Stimulated activated CD4-positive, alpha-beta T cell treated with anti-CD3 and anti-CD28 coated beads, Interleukin-15, amount 100 ng/mL, for 1 hour (primary cell): ENCODE measurements around the gene EXOC3.
"Not testable (repeated sequence)": the region's sequence is repeated elsewhere in the genome, so short reads cannot be mapped to it uniquely, and the experiment has no call there.

Experiments used
- DNase-seq, 2 donors: peaks; one replicate each; pipeline ENCODE4 v3.0.0-alpha.2; 2020; ENCODE audit warnings: low read depth in 1 of 2, low spot score in 1 of 2

The EXOC3 gene

DNA sequence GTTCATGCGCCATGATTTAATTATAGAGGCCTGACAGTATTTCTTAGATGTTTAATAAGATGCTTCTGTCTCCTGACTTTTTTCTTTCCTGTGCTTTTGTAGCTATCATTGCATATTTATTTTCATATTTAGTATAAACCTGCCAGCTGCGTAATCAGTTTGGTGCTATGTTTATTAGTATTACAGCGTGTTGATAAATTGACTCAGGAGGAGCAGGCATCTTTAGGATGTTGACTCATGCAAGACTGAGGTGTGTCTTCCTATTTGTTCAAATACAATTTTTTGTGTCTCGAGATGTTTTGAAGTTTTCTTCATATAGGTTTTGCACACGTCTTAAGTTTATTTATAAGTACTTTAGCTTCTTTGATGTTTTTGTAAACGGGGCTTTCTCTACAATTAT, 35.9 kb upstream of the EXOC3 start:
- DNase-seq = no peak

DNA sequence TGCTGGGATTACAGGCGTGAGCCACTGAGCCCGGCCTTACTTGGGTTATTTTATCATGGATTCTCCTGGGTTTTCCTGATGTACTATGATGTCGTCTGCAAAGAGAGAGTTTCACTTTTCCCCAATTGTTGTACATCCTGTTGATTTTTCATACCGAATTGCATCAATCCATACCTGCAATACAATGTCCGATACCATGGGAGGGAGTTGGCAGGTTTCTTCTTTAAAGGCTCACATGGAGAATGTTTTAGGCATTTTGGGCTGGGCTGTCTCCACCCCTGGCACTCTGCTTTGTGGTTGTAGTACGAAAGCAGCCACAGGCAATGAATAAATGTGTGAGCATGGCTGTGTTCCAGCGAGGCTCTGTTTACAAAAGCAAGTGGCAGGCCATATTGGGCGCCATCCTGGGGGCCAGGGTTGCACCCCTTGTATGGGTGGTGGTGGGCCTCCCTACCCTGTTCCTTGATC, 35.1 kb upstream of the EXOC3 start:
- DNase-seq = no peak

DNA sequence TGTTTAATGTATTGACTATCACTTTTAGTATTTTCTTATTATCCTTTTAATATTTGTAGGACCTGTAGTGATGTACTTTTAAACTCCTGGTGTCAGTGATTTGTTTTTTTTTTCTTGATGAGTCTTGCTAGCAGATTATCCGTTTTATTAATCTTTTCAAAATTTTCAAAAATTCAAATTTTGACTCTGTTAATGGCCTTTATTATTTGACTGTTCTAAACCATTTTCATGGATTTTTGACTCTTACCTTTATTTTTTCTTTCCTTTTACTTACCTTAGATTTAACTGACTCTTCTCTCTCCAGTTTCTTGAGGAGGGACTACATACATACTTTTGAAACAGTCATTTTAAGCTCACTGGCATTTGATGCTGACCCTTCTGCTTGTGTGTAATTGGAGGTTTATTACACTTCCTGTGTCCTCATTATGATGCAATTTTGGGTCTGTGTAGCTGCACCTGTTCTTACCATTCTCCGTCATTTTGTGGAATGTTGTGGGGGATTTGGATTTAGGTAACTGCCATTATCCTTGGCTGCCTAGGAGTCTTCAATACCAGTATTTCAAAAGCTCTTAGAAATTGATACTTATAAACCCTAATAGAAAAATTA, 32.0 kb upstream of the EXOC3 start:
- no peak for DNase-seq

DNA sequence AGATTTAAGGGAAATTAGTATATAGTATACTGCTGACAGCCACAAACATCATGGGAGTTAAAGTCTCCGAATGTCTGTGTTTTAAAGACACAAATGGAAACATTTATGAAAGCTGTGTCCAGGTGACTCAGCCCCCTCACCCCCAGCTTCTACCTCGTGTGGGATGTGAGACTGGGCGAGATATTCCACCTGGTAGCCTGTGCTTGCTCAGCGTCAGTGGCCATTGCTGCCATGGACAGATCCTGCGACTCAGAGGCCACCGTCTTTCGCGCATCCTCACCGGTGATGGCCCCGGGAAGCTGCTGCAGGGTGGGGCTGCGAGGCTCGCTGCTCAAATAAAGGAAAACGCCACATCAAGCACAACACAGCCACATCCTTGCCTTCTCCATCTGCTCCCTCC, 31.2 kb upstream of the EXOC3 start:
- no peak for DNase-seq

DNA sequence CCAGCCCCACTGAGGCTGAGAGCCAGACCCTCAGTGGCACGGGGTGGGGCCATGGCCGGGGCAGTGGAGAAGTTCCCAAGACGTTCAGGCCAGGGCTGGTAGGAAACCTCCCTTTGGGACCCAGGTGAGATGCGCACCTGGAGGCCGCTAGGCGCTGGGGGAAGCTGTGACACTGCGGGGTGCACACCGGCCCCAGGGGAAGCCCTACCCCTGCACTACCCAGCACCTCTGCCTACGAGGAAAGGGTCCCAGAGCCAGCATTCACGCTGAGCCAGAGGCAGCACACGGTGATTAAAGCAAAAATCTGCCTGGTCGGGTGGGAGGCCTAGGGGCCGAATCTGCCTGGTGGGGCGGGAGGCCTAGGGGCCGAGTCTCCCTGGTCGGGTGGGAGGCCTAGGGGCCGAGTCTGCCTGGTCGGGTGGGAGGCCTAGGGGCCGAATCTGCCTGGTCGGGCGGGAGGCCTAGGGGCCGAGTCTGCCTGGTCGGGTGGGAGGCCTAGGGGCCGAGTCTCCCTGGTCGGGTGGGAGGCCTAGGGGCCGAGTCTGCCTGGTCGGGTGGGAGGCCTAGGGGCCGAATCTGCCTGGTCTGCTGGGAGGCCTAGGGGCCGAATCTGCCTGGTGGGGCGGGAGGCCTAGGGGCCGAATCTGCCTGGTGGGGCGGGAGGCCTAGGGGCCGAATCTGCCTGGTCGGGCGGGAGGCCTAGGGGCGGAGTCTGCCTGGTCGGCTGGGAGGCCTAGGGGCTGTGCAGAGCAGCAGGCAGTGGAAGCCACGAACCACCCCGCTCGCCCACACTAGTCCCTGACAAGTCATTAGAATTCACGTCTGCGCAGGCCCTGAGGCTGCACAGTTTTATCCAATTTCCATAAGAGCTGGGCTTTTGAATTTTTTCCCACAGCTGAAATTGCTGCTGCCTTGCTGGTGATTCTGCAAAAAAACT, 27.7 kb upstream of the EXOC3 start:
- DNase-seq = not testable (repeated sequence)

DNA sequence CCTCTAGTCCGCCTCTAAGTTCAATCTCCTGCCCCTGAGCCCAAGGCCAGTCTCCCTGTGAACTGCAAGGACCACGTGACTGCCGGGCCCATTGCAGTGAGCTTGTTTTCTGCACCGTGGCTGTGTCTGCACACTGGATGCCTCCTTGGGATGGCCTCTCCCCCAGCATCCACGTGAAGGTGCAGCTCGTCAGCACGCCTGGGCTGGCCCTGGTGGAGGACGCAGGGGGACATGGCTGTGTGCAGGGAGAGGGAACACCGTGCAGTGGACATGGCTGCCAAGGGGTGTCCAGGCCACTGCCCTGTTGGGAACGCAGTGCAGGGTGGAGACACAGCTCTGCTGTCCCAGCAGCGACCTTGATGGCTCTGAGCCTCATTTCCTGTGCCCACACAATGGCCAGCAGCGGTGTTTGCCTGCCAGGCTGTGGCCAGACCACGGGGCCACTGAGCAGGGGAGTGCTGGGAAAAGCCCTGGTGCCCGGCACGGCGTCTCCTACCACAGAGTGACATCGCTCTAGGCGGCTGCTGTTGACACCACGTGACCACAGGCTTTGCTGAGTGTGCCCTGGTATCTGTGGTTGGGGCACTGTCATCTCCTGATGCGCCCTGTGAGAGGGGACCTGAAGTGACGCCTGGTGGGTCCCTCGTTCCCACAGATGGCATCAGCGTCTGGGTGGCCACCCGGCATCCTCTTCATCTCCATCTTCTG, 26.9 kb upstream of the EXOC3 start:
- no peak for DNase-seq

DNA sequence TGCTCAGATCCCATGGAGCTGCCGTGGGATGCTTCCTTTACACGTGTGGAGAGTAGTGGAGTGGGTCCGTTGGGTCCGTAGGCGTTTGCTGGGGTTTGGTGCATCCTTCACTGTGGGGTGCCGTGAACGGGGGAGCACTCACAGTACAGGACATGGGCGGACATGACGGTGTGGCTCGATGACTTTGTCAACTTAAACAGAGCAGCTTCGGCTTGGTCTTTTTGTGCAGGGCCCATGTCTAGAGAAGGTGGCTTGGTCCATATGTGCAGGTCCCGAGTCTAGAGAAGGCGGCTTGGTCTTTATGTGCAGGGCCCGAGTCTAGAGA, 26.4 kb upstream of the EXOC3 start:
- no peak for DNase-seq

DNA sequence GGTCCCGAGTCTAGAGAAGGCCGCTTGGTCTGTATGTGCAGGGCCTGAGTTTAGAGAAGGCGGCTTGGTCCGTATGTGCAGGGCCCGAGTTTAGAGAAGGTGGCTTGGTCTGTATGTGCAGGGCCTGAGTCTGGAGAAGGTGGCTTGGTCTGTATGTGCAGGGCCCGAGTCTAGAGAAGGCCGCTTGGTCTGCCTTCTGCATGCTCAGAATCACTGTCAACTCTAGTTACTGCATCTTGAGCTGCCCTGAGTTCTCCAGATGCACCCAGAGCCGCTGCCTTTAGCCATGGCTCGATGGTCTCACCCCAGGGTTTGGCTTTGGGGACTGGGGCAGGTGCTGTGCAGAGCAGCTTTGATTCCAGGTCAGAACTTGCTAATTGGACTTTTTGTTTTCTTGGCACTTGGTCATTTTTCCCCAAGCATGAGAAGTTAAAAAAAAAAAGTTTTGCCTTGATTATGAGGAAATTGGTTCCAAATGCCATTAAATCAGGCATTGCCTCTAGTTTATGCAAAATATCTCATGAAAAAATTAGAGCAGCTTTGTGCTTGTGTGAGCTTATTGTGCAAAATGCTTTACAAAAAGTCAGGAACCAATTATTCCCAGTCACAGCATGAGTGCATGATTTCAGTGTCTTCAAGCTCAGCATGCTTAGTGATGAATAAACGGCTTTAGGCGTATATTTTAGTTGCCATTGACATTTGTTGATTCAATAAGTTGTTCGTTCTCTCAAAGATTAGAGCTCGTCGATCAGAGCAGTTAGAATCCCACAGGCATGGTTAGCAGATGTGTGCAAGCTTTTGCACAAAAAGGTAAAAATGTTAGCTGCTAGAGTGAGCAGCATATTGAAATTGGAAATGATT, 25.4 kb upstream of the EXOC3 start:
- no peak for DNase-seq

DNA sequence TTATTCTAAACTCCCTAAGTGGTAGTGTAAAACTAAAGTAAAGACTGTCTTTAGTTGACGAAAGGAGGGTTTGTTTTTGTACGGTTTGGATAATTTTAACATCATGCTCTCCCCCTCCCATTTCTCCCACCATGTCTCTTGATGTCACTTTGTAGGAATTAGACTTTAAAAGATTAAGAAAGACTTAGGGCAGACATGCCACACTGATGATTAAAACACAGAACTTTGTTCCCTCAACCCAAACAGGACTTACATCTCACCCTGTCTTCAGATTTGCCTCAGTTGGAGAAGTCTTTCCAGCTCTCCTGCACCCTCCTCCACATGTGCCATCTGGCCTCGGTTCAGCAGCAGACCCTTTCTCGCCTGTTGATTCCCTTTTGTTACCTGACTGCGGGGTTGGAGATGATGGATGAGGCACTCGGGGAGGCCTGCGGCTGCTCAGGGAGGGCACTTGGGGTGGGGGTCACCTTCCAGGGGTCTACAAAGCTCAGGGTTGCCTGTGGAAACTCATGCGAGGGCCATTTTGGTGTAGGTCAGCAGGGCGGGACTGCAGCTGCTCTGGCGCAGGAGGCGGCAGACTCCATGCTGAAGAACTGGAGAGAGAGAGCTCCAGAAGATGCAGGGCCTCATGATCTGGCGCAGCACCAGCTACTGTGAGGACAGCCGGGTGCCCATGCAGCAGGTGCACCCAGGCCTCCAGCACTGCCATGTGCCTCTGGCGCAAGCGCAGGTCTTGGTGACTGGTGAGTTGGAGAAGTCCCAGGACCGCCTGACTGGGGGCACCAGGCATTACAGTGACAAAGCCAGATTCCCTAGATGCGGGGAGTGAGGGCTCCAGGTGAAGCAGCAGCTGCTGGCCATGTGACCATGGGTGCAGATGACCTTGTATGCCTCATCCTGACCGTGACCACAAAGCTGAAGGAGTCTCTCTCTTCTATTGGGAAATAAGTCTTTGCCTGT, 24.5 kb upstream of the EXOC3 start:
- DNase-seq = no peak

DNA sequence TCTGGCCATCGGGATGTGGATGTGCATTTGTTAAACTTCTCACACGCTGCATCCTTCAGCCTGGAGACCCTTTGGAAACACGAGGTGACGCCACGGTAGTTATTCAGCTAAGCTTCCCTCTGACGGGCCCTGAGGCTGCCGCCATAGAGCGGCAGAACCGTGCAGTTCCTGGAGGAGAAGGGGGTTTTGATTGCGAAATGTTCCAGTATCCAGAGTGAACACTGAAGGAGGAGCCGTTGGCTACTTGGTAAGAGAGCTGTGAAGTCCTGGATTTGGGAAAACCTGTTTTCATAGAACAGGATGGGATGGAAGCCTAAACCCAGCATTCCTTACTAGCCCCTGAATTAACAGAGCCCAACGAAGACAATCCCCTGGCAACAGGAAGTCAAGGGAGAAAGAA, 23.0 kb upstream of the EXOC3 start:
- DNase-seq = no peak

DNA sequence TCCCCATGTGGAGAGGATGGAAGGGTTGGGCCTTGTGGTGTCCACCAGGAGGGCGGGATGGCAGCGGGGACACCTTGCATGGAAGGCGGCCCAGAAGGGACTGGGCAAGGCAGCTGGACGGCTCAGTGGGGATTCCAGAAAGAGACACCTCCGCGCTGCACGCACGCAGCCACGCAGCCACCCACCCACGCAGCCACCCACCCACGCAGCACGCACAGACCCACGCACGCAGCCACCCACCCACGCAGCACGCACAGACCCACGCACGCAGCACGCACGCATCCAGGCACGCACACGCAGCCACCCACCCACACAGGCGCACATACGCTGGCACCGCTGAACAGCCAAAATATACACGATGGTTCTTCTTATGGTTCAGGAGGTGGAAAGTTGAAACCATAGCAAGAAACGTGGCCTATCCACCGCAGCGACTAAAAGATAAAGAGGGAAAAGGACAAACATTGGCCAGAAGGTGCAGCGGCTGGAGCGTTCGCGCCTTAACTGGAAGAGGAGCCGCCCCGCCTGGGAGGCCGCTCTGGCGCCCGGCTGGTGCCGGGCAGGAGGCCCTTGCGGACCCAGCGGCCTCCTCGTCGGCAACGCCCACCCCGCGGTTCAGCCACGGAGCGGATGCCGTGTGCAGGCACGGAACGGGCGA, 22.2 kb upstream of the EXOC3 start:
- no peak for DNase-seq

DNA sequence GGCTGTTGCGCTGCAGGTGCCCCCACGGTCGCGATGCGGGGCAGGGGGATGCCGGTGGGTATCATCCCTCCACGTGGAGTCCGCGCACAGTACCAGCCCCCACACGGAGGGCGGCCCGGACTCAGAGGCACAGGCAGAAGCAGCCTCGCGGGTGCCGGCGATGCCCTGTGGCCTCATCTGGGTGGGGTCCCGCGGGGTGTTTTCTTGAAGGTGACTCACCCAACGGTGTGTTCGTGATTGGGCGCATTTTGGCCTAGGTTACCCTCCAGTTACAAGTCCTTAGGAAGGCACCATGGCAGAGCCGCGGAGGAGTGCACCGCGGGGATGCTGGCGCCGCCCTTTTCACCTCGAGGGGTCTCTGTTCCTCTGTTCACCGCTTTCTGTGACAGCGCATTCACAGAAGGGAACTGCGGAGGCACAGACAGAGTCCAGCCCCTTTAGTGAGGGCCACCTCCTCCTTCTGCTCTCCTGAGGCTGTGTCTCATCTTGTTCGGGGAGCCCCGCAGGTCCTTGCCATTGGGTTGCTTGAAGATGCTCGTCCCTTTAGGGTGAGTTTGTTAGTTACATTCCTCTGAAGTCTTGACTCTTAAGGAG, 21.6 kb upstream of the EXOC3 start:
- DNase-seq = no peak

DNA sequence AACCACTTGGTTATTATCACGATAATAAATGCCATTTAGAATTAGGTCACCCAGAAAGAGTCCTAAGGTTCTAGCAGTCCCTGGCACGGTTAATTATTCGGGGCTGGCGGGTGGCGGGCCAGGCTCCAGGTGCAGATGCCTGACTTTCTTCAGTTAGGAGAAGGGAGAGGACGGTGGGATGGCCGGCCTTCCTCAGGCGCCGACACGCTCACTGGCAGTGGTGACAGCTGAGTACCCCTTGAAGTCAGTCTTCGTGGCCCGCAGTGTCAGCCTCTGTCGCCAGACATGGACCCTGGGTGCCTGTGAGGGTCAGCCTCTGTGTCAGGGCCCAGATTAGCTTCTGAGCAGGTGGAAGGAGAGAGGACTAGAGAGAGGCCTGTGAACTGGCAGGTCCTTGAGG, 21.1 kb upstream of the EXOC3 start:
- DNase-seq = no peak

DNA sequence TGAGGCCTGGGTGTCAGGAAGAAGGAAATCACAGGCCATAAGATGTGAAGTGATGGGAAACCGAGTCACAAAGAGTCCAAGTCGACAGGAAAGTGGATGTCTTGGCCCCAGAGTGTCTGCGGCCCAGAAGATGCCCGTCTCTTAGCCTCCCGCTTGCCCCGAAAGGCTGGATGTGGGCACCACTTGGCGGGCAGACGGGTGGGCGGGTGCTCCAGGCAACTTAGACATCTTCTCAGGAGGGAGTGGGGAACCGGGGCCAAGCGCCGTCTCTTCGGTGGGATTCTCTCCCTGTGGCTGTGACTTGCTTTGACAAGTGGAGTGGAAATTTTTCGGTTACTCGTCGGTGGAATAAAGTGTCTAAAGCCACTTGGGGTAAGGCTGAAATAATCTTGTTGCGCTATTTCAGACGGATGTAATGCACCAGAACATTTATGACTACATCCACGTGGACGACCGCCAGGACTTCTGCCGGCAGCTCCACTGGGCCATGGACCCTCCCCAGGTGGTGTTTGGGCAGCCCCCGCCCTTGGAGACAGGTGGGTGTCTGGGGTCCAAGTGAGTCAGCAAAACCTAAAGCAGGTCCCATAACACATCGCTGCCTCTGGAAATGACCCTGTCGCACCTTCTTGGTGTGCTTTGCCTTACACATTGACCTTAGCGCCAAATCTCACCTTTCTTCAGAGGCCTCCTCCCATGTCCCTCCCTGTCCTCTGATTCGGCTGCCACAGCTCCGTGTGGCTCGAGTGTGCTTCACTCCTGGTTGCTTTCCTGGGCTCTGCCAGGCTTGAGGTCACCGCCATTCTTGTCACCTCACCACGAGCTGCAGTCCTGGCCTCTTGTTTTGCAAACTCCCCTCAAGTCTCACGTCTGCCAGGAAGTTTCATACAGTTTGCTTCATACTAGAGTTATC, 20.4 kb upstream of the EXOC3 start:
- no peak for DNase-seq

DNA sequence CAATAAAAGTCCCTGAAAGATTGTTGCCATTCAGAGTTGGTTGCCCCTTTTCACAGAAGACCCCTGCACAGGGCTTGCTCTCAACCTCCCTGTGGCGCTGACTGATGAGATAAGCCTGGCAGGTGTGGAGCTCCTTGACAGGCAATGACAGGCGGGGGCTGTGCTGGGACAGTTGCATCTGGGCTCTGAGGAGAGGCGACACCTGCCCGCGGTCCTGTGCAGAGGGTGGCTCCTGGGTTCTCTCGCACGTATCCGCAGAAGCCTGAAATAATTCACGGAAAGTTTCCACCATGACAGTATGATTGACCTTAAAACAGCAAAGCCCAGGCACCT, 19.8 kb upstream of the EXOC3 start:
- DNase-seq = no peak

DNA sequence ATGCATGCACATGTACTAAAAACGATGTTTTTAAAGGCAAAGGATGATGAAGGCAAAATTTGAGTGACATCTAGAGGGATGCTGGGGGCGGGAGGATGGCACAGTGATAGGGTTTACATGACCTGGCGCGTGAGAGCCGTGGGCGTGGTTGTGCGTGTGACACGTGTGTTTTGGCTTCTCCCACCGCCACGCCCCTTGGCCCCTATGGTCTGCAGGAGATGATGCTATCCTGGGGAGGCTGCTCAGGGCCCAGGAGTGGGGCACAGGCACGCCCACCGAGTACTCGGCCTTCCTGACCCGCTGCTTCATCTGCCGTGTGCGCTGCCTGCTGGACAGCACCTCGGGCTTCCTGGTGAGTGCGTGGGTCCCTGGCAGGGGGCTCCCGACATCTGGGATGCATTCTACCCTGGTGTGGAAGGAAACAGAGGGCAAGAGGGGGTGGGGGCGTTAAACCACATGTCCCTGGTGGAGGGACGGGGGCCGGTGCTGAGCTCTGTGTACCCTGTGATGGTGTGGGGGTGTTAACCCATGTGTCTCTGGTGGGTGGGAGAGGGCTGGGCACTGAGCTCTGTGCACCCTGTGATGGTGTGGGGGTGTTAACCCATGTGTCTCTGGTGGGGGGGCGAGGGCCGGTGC, 19.2 kb upstream of the EXOC3 start:
- no peak for DNase-seq

DNA sequence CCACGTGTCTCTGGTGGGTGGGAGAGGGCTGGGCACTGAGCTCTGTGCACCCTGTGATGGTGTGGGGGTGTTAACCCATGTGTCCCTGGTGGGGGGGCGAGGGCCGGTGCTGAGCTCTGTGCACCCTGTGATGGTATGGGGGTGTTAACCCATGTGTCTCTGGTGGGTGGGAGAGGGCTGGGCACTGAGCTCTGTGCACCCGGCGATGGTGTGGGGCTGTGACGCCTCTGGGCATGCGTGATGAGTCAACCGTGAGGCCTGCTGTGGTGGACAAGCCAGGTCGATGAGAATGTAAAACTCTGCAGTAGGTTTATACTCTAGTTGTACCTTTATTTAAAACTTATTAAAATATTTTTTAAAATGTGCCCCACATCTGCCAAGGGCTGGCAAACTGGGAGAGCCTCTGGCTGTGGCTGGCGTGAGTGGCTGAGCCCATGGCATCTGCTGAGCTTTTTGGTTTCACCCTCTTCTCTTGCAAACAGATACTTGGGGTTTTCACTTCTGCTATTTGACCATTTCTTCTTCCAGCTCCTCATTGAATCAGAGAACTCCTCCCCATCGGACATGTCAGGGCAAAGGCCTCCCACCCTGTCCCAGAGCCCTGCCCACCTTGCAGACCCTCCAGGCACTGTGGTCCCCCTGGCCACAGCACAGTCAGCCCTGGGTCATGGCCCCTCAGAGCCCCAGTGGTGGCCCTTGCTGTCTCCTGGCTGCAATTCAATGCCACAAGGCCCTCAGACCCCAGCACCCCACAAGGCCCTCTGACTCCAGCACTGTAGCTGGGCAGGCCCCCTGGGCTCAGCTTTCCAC, 18.5 kb upstream of the EXOC3 start:
- no peak for DNase-seq
